ENCODE data around the gene AQP12A.

AQP12A gene

DNA sequence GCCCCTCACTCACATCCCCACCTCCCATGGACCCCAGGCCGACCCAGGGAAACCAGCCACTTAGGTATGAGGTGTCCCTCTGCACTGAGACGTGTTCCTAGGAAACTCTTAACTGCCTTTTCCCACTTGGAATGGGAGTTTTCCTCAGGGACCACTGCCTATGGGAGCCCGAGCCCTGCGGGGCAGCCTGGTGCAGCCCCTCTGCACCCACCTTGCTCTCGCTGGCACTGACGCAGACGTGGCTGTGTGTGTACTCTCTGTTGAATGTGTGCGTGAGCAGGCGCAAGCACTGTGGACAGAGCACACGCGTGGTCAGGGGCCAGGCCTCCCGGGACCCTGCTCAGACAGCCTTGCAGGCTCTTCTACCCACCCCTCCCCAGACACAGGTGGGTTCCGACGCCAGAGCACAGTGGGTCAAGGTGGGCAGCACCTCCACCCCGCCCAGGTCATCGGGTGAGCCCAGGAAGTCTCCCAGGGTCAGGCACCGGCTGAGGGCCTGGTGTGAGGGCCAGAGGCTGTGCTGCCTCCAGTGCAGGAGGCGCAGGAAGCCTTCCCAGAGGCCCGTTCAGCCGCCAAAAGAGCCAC lies 30.0 kb downstream of the AQP12A start:
- Histone ChIP-seq H3K4me2 (no peak overlapping the region), H3K4me1 (ENCODE audit: low read depth, poor library complexity, severe bottlenecking) (no peaks in the 10 kb centered on the region), H3K79me2 (ENCODE audit: insufficient read depth, low read depth) (no peaks in the 10 kb centered on the region), H3K9ac (no peak overlapping the region), H4K20me1 (ENCODE audit: insufficient read depth) (no peaks in the 10 kb centered on the region), H2AFZ (ENCODE audit: low read depth) (no peak overlapping the region), H3K27me3 (ENCODE audit: insufficient read depth, low read depth) (peaks cover 18% of the 10 kb centered on the region; the same call in 1 of the 2 replicates), H3K27ac (no peak overlapping the region), H3K4me3 (IDR thresholded peaks at IDR 0.05; ENCODE audit: insufficient read depth, low read depth, low read length) (no peak overlapping the region), H3K36me3 (ENCODE audit: insufficient read depth) (no peaks in the 10 kb centered on the region)
- TF ChIP-seq, protein P1, sequence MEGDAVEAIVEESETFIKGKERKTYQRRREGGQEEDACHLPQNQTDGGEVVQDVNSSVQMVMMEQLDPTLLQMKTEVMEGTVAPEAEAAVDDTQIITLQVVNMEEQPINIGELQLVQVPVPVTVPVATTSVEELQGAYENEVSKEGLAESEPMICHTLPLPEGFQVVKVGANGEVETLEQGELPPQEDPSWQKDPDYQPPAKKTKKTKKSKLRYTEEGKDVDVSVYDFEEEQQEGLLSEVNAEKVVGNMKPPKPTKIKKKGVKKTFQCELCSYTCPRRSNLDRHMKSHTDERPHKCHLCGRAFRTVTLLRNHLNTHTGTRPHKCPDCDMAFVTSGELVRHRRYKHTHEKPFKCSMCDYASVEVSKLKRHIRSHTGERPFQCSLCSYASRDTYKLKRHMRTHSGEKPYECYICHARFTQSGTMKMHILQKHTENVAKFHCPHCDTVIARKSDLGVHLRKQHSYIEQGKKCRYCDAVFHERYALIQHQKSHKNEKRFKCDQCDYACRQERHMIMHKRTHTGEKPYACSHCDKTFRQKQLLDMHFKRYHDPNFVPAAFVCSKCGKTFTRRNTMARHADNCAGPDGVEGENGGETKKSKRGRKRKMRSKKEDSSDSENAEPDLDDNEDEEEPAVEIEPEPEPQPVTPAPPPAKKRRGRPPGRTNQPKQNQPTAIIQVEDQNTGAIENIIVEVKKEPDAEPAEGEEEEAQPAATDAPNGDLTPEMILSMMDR (conservative IDR thresholded peaks at IDR 0.05; ENCODE audit: low read depth, low read length), result no peak

DNA sequence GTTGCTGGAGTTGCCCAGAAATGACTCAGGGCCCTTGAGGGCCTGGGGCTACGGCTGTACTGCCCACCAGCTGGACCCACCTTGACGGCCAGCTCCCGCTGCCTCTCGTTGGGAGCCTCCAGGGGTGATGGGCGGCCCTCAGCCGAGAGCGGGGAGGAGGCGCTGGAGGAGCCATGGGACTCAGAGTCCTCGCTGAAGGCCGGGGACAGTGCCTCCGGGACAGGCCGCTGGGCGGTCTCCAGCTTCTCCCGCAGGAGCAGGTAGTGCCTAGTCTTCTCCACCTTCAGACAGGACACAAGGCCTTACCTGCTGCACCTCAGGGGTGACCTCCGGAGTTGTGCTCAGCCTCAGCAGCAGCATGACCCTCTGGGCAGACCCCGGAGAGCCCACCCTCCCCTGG lies 30.7 kb downstream of the AQP12A start:
- no peaks in the 10 kb centered on the region for H3K4me1 ChIP-seq (ENCODE audit: low read depth, poor library complexity, severe bottlenecking)
- H3K9ac ChIP-seq, result no peak overlapping the region
- peaks cover 17% of the 10 kb centered on the region; the same call in 1 of the 2 replicates for H3K27me3 ChIP-seq (ENCODE audit: insufficient read depth, low read depth)
- no peak overlapping the region for H3K4me2 ChIP-seq
- H3K4me3 ChIP-seq (IDR thresholded peaks at IDR 0.05; ENCODE audit: insufficient read depth, low read depth, low read length), result no peak overlapping the region
- TF ChIP-seq, protein P1 (conservative IDR thresholded peaks at IDR 0.05; ENCODE audit: low read depth, low read length), result no peak
- H3K27ac ChIP-seq, result no peak overlapping the region
- no peaks in the 10 kb centered on the region for H4K20me1 ChIP-seq (ENCODE audit: insufficient read depth)
- no peak overlapping the region for H2AFZ ChIP-seq (ENCODE audit: low read depth)
- H3K36me3 ChIP-seq (ENCODE audit: insufficient read depth), result no peaks in the 10 kb centered on the region
- H3K79me2 ChIP-seq (ENCODE audit: insufficient read depth, low read depth), result no peaks in the 10 kb centered on the region

DNA sequence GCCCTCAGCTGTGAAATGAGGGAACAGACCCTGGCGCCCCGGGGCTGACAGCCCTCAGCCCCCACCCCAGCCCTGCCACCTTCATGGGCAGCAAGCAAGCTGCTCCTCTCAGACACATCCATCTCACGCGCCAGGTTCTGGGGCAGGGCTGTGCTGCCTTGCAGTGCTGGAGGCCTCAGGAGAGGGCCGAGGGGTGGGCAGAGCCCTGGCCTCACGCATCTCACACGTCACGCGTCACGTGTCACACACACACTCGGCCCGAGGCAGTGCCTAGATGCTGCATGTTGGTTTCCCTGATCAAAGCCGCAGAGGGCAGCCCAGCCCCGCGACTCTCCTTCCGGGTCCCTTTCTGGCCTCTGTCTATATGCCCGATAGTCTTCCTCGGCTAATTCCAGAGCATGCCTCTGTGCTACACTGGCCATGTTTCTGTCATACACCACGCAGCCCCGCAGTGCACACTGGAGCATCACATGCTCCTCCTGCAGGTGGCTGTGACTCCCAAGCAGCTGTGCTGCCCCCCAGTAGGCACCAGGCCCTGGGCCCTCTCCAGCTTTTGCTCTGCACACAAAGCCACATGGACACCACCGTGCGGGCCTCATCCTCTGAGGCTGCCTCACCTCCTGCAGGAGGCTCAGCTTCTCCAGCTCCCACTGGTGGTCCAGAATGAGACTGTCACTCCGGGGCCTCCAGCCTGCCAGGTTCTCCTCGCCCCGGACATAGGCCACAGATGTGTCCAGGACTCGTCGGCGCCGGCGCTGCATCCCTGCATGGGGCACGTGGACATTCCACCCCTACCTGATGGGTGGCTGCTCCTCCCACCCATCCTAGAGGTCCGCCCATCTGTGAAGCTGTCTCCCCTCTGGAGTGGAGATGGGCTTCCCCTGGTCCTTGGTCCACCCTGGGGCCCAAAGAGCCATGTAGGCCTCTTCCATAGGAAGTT lies 31.4 kb downstream of the AQP12A start:
- Histone ChIP-seq H3K27ac (no peak overlapping the region), H2AFZ (ENCODE audit: low read depth) (no peak overlapping the region), H3K79me2 (ENCODE audit: insufficient read depth, low read depth) (no peaks in the 10 kb centered on the region), H3K27me3 (ENCODE audit: insufficient read depth, low read depth) (peaks cover 17% of the 10 kb centered on the region; the same call in 1 of the 2 replicates), H3K9ac (no peak overlapping the region), H3K4me3 (IDR thresholded peaks at IDR 0.05; ENCODE audit: insufficient read depth, low read depth, low read length) (no peak overlapping the region), H3K4me1 (ENCODE audit: low read depth, poor library complexity, severe bottlenecking) (no peaks in the 10 kb centered on the region), H4K20me1 (ENCODE audit: insufficient read depth) (no peaks in the 10 kb centered on the region), H3K4me2 (no peak overlapping the region), H3K36me3 (ENCODE audit: insufficient read depth) (no peaks in the 10 kb centered on the region)
- TF ChIP-seq, protein P1 (conservative IDR thresholded peaks at IDR 0.05; ENCODE audit: low read depth, low read length), result no peak

DNA sequence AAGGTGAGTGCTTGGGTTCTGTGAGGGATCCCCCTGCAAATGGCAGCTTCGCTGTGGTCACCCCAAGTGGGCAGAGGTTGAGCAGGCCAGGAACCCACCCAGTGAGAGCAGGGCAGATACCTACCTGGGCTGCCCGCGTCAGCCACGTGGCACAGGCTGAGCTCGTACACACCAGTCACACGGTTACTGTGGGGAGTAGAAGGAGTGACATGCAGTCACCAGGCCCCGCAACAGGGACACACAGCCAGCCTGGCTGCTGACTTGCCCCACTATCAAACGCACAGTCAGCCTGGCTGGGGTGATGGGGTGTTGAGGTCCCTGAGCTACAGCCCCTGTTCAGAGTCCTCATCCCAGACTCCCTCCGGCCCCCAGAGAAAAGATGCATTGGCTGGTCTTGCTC lies 32.2 kb downstream of the AQP12A start:
- no peak overlapping the region for H3K4me3 ChIP-seq (IDR thresholded peaks at IDR 0.05; ENCODE audit: insufficient read depth, low read depth, low read length)
- no peak overlapping the region for H3K4me2 ChIP-seq
- H3K27me3 ChIP-seq (ENCODE audit: insufficient read depth, low read depth), result peaks cover 17% of the 10 kb centered on the region; the same call in 1 of the 2 replicates
- H3K79me2 ChIP-seq (ENCODE audit: insufficient read depth, low read depth), result no peaks in the 10 kb centered on the region
- H3K4me1 ChIP-seq (ENCODE audit: low read depth, poor library complexity, severe bottlenecking), result no peaks in the 10 kb centered on the region
- H4K20me1 ChIP-seq (ENCODE audit: insufficient read depth), result no peaks in the 10 kb centered on the region
- no peak overlapping the region for H3K9ac ChIP-seq
- H3K27ac ChIP-seq, result no peak overlapping the region
- H3K36me3 ChIP-seq (ENCODE audit: insufficient read depth), result no peaks in the 10 kb centered on the region
- TF ChIP-seq, protein P1 (conservative IDR thresholded peaks at IDR 0.05; ENCODE audit: low read depth, low read length), result no peak
- H2AFZ ChIP-seq (ENCODE audit: low read depth), result no peak overlapping the region
